CD4-positive, CD25-positive, alpha-beta regulatory T cell (primary cell): ENCODE measurements around the gene TCEAL3. TPM values are rescaled to one million over a fixed set of nuclear protein-coding genes. Genes with fewer than 3 reads are reported as not detected.

Experiments used
- ATAC-seq, 2 donors: fragments of 150-1000 bp; cut with Tn5 transposase; one replicate each; pipeline ENCODE4 v1.10.0; 2021; ENCODE audit warnings: low read depth in 2 of 2, moderate number of reproducible peaks in 2 of 2, moderate library complexity in 1 of 2
- DNase-seq, 3 donors: peaks; one replicate each; pipeline versions ENCODE4 v3.0.0 to v3.0.0-alpha.2; 2012 to 2022; ENCODE audit warnings: mixed read lengths in 1 of 3
- H3K27ac ChIP-seq: one replicate; pipeline ENCODE4 v1.7.0; 2013; ENCODE audit warnings: mild to moderate bottlenecking, low read length; ENCODE audit not compliant: insufficient read depth, poor library complexity, severe bottlenecking
- H3K27me3 ChIP-seq: one replicate; pipeline ENCODE4 v1.7.0; 2013; ENCODE audit warnings: low read length; ENCODE audit not compliant: control insufficient read depth, insufficient read depth
- H3K36me3 ChIP-seq: one replicate; pipeline ENCODE4 v1.7.0; 2013; ENCODE audit warnings: mild to moderate bottlenecking, low read length, moderate library complexity; ENCODE audit not compliant: control insufficient read depth, insufficient read depth
- H3K4me1 ChIP-seq: 2 replicates; pipeline ENCODE4 v1.7.0; 2013; ENCODE audit warnings: mild to moderate bottlenecking, low read length; ENCODE audit not compliant: insufficient read depth, control insufficient read depth, poor library complexity, severe bottlenecking
- H3K4me3 ChIP-seq: one replicate; pipeline ENCODE4 v1.7.0; 2013; ENCODE audit warnings: low read depth, mild to moderate bottlenecking, low read length, moderate library complexity
- H3K9me3 ChIP-seq, 2 experiments: 1 replicate in 1 of 2; 2 replicates in 1 of 2; pipeline ENCODE4 v1.7.0; 2013; ENCODE audit warnings: low read length in 2 of 2, mild to moderate bottlenecking in 1 of 2, moderate library complexity in 1 of 2; ENCODE audit not compliant: control insufficient read depth in 2 of 2
- H3K27ac Mint-ChIP-seq, 3 donors: one replicate each; pipeline ENCODE4 v1.8.0; 2020 to 2022; ENCODE audit warnings: mild to moderate bottlenecking in 3 of 3, mixed read lengths in 3 of 3, moderate library complexity in 2 of 3
- H3K27me3 Mint-ChIP-seq: one replicate; pipeline ENCODE4 v1.8.0; 2022; ENCODE audit warnings: mild to moderate bottlenecking, mixed read lengths
- H3K36me3 Mint-ChIP-seq: one replicate; pipeline ENCODE4 v1.8.0; 2020; ENCODE audit warnings: mixed read lengths
- H3K4me1 Mint-ChIP-seq, 4 donors: one replicate each; pipeline ENCODE4 v1.8.0; 2020 to 2022; ENCODE audit warnings: mixed read lengths in 4 of 4, mild to moderate bottlenecking in 1 of 4
- H3K4me3 Mint-ChIP-seq, 4 donors: one replicate each; pipeline ENCODE4 v1.8.0; 2020 to 2022; ENCODE audit warnings: mild to moderate bottlenecking in 4 of 4, mixed read lengths in 4 of 4, moderate library complexity in 3 of 4
- H3K9me3 Mint-ChIP-seq, 7 donors: one replicate each; pipeline ENCODE4 v1.8.0; 2020 to 2022; ENCODE audit warnings: mixed read lengths in 7 of 7, mild to moderate bottlenecking in 3 of 7, moderate library complexity in 2 of 7
- polyA plus RNA-seq, 4 donors: library from polyadenylated mRNA; unstranded; fragments of 300-500 nt; fragmentation: Illumina TruSeq; gene quantifications; one replicate each; pipeline ENCODE4 v1.2.3, GENCODE V29; 2021
- total RNA-seq: library from RNA; stranded (reverse); gene quantifications from one replicate; pipeline ENCODE4 v1.2.3, GENCODE V29; 2022

TCEAL3 gene
- total and polyA plus RNA-seq, 5 donors from 2014 or later = 4.8 to 8.8 (median 7.0) TPM

DNA sequence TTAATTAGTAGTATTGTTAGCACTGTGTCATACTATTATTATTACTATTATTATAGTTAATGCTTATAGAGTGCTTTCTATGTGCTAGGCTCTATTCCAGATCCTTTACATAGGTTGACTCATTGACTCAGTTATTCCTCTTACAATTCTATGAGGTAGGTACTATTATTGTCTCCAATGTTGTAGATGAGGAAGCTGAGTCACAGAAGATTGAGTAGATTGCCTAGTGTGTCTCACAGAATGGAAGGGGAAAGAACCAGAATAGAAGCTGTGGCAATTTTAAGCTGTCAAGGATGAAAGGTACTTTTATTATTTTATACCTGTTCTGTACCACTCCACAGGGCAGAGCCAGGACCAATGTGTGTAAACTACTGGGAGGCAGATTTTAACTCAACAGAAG is 19.1 kb downstream of the TCEAL3 start:
- Mint-ChIP-seq H3K4me1 (peaks cover 0 to 14% (median 9%) of the 10 kb centered on the region in 4 donors), H3K27ac (no peak overlapping the region), H3K36me3 (no peaks in the 10 kb centered on the region), H3K9me3 (peaks cover 0 to 2% (median 0%) of the 10 kb centered on the region in 7 donors), H3K4me3 (peak overlapping the region in 1 of 4 donors; percentile 63), H3K27me3 (no peaks in the 10 kb centered on the region)
- Histone ChIP-seq H3K27ac (no peak overlapping the region), H3K4me3 (no peak overlapping the region), H3K9me3 (no peaks in the 10 kb centered on the region), H3K27me3 (no peaks in the 10 kb centered on the region), H3K4me1 (peaks cover 7% of the 10 kb centered on the region), H3K36me3 (no peaks in the 10 kb centered on the region)
- ATAC-seq (no peak), DNase-seq (no peak)

DNA sequence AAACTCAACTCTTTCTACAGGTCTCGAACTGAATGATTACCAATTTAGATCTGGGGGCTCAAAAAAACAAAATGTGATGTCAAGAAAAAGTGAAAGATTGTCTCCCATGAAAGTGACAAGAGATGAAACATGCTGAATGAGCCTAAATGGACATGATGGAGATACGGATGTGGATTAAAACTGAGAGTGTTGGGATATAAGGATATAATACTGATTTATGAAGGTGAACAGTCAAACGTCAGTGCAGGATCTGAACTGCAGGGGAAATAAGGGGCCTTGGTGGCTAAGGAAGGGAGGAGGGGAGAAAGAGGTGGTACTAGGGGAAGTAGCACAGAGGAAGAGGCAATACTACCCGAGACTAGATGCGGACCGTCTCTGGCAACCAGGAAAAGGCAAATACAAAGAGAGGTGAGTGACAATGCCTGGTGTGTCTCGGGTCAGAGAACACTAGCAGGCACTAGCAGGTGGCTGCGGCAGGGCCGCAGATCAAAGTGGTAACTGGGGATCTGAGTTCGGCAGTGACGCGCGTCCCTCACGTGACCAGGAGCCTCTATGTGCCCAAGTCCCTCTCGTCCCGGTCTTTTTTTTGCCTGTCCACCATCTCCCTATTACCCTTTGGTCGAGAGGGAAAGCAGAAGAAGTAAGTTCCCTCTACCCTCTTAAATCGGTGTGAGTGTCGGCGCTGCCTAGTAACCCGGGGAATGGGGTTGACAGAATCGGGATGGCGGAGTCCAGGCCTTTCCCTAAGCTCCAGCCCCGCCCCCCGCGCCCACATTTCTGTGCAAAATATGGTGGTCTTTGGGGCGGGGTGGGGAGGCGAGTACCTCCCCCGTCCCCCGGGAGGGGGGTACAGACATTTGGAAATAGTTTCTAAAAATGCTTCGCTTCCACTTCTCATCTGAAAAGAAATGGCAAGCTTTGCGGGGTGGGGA is 20.9 kb downstream of the TCEAL3 start, which contains the start of gene TCEAL1:
Gene TCEAL1 (plus strand): TSS at position 590 of the 932 bp plus-strand sequence. CDS start 942 bp downstream, outside the sequence.
- Mint-ChIP-seq H3K36me3 (no peaks in the 10 kb centered on the region), H3K27me3 (no peaks in the 10 kb centered on the region), H3K27ac (peak within 1 kb of the TSS; percentile 86 to 93 (median 92)), H3K4me3 (peak within 1 kb of the TSS; percentile 84 to 92 (median 84)), H3K9me3 (peaks cover 0 to 2% (median 0%) of the 10 kb centered on the region in 7 donors), H3K4me1 (peaks cover 0 to 15% (median 9%) of the 10 kb centered on the region in 4 donors)
- Histone ChIP-seq H3K27me3 (no peaks in the 10 kb centered on the region), H3K36me3 (no peaks in the 10 kb centered on the region), H3K9me3 (no peaks in the 10 kb centered on the region), H3K4me1 (peaks cover 7% of the 10 kb centered on the region), H3K4me3 (peak within 1 kb of the TSS; percentile 78), H3K27ac (peak within 1 kb of the TSS; percentile 55)
- DNase-seq (peak; percentile 29 to 54 (median 33)), ATAC-seq (peak; percentile 47 to 63)

DNA sequence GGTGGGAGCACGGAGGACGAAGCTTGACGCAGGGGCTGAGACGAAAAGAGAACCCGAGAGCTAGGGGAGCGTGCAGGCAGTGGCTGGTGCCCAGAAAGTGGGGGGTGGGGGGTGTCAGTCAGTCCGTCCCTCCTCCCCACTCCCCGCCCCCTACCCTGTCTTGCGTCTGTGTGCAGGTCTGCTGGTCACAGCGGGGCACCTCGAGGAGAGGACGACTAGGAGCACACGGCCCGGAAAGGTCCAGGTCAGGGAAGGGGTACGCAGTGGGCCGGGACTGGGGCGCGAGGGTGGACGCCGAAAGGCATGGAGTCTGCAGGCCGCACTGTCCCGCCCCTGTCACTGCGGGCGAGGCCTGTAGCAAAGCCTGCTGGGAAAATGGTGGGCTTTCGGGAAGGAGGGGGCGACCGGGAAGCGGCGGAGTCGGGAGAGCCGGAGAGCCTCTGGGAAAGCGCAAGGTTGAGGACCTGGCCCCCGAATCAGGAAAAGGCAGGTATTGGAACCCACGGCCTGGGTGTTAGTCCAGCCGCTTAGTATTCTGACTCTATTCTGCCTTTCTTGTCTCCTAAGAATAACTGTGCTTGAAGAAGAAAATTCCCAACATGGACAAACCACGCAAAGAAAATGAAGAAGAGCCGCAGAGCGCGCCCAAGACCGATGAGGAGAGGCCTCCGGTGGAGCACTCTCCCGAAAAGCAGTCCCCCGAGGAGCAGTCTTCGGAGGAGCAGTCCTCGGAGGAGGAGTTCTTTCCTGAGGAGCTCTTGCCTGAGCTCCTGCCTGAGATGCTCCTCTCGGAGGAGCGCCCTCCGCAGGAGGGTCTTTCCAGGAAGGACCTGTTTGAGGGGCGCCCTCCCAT is 21.8 kb downstream of the TCEAL3 start:
- Histone ChIP-seq H3K4me3 (peak overlapping the region; percentile 78), H3K27me3 (no peaks in the 10 kb centered on the region), H3K36me3 (no peaks in the 10 kb centered on the region), H3K27ac (peak overlapping the region; percentile 55), H3K4me1 (peaks cover 7% of the 10 kb centered on the region), H3K9me3 (no peaks in the 10 kb centered on the region)
- Mint-ChIP-seq H3K27ac (peak overlapping the region; percentile 86 to 93 (median 92)), H3K4me3 (peak overlapping the region; percentile 84 to 92 (median 84)), H3K4me1 (peaks cover 0 to 15% (median 9%) of the 10 kb centered on the region in 4 donors), H3K27me3 (no peaks in the 10 kb centered on the region), H3K9me3 (peaks cover 0 to 2% (median 0%) of the 10 kb centered on the region in 7 donors), H3K36me3 (no peaks in the 10 kb centered on the region)
- ATAC-seq = peak; percentile 28 to 41
- DNase-seq = peak in 1 of 3 donors; percentile 25

DNA sequence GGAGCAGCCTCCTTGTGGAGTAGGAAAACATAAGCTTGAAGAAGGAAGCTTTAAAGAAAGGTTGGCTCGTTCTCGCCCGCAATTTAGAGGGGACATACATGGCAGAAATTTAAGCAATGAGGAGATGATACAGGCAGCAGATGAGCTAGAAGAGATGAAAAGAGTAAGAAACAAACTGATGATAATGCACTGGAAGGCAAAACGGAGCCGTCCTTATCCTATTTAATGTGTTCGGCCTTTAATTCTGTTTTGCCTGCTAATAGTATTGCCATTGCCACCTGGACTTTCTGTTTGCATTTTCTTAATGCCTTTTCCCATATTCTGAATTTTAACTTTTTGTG is 22.4 kb downstream of the TCEAL3 start:
- H3K36me3 ChIP-seq = no peaks in the 10 kb centered on the region
- no peaks in the 10 kb centered on the region for H3K36me3 Mint-ChIP-seq
- H3K9me3 Mint-ChIP-seq = peaks cover 0 to 2% (median 0%) of the 10 kb centered on the region in 7 donors
- no peak overlapping the region for H3K27ac ChIP-seq
- peaks cover 7% of the 10 kb centered on the region for H3K4me1 ChIP-seq
- H3K9me3 ChIP-seq = no peaks in the 10 kb centered on the region
- peaks cover 0 to 15% (median 9%) of the 10 kb centered on the region in 4 donors for H3K4me1 Mint-ChIP-seq
- H3K27ac Mint-ChIP-seq = peak overlapping the region in 2 of 3 donors; percentile 56 to 92
- H3K4me3 ChIP-seq = peak overlapping the region; percentile 57
- H3K27me3 Mint-ChIP-seq = no peaks in the 10 kb centered on the region
- H3K27me3 ChIP-seq = no peaks in the 10 kb centered on the region
- ATAC-seq (no peak), DNase-seq (no peak)
- peak overlapping the region; percentile 84 to 92 (median 84) for H3K4me3 Mint-ChIP-seq

DNA sequence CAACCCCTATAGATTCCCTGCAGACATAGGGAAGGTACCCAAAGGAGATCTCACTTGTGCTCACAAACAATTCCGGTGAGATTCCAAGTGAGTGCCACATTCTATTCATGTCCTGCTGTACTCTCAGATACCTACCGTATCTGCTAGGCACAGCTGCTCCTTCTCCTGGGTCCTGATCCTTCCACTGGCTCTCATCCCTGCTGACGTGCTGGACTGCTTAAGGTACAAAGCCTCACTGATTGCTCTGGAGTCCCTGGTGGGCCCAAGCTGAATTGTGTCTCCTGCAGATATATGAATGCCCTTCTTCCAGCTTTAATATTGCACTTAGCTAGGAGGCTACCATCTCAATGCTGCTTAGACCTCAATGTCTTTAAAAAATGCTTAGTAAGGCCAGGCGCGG is 23.4 kb downstream of the TCEAL3 start:
- no peaks in the 10 kb centered on the region for H3K36me3 Mint-ChIP-seq
- H3K4me1 Mint-ChIP-seq = peaks cover 0 to 15% (median 9%) of the 10 kb centered on the region in 4 donors
- peaks cover 7% of the 10 kb centered on the region for H3K4me1 ChIP-seq
- no peaks in the 10 kb centered on the region for H3K27me3 Mint-ChIP-seq
- no peaks in the 10 kb centered on the region for H3K27me3 ChIP-seq
- peak overlapping the region in 1 of 4 donors; percentile 11 for H3K4me3 Mint-ChIP-seq
- DNase-seq (no peak), ATAC-seq (no peak)
- no peak overlapping the region for H3K27ac ChIP-seq
- H3K9me3 Mint-ChIP-seq = peaks cover 0 to 3% (median 0%) of the 10 kb centered on the region in 7 donors
- no peaks in the 10 kb centered on the region for H3K9me3 ChIP-seq
- no peaks in the 10 kb centered on the region for H3K36me3 ChIP-seq
- H3K27ac Mint-ChIP-seq = no peak overlapping the region
- H3K4me3 ChIP-seq = no peak overlapping the region

DNA sequence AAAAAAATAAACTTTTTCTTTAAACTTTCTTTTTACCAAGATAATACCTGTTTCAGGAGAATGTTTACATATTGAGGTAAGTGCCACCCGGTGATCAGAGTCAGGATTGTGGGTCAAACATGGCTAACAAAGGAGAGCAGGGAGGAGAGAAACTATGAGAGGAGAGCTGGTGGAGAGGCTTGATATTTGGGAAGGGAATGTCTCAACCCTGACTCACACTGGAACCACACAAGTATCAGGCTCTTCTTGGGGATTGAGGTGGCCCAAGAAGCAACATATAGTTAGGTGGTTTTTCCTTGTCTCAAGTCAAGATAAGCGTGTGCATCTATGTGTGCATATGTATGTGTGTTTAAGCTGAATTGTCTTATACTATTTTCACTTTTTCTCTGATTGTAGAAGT is 27.7 kb downstream of the TCEAL3 start:
- H3K27me3 ChIP-seq = no peaks in the 10 kb centered on the region
- no peak overlapping the region for H3K4me3 ChIP-seq
- H3K27ac Mint-ChIP-seq = no peak overlapping the region
- no peaks in the 10 kb centered on the region for H3K36me3 Mint-ChIP-seq
- peaks cover 0 to 4% (median 2%) of the 10 kb centered on the region in 4 donors for H3K4me1 Mint-ChIP-seq
- no peak overlapping the region for H3K27ac ChIP-seq
- H3K4me3 Mint-ChIP-seq = no peak overlapping the region
- no peak for ATAC-seq
- H3K4me1 ChIP-seq = no peaks in the 10 kb centered on the region
- DNase-seq = no peak
- H3K9me3 Mint-ChIP-seq = peaks cover 0 to 1% (median 0%) of the 10 kb centered on the region in 7 donors
- no peaks in the 10 kb centered on the region for H3K9me3 ChIP-seq
- no peaks in the 10 kb centered on the region for H3K27me3 Mint-ChIP-seq
- no peaks in the 10 kb centered on the region for H3K36me3 ChIP-seq

DNA sequence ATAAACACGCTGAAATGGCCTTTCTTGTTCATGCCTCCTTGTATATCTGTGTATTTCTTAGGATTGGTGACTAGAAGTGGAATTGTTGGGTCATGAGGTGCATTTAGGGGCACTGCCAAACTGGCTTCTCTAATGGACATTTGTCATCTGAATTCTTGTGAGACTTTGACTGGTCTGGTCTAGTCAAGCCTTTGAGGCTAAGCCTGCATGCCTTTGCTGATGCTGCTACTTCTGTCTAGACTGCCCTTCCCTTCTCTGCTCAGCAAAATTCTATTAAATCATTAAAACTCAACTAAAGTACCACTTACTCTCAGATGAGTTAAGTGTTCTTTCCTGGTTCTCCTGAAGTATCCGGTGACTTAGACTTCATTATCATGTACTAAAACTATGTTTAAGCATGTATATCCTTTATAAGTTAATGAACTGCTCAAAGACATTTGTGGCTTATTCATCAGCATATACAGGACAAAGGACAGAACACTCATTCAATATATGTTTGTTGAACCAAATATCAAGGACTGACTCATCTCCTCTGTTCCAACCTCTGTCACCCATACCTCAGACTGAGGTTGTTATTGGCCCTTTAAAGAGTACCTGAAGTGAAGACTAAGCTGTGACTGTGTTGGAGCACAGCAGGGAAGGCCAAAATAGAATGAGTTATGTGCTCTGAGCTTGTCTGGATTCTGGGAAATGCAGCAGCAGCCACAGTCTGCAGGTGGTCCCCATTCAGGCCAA is 30.0 kb downstream of the TCEAL3 start:
- Mint-ChIP-seq H3K27me3 (no peaks in the 10 kb centered on the region), H3K27ac (no peak overlapping the region), H3K4me1 (peaks cover 0 to 1% (median 0%) of the 10 kb centered on the region in 4 donors), H3K9me3 (peaks cover 0 to 1% (median 0%) of the 10 kb centered on the region in 7 donors), H3K36me3 (no peaks in the 10 kb centered on the region), H3K4me3 (no peak overlapping the region)
- ATAC-seq (no peak), DNase-seq (no peak)
- H3K27me3 ChIP-seq = no peaks in the 10 kb centered on the region
- H3K9me3 ChIP-seq = no peaks in the 10 kb centered on the region
- H3K4me3 ChIP-seq = no peak overlapping the region
- H3K36me3 ChIP-seq = no peaks in the 10 kb centered on the region
- H3K27ac ChIP-seq = no peak overlapping the region
- H3K4me1 ChIP-seq = no peaks in the 10 kb centered on the region
